Loucy (cell line): ENCODE measurements around the gene PCDHAC2.

ENCODE experiments used
- H2AFZ ChIP-seq: fragments of 200-600 bp; sonication (generic); 2 replicates; pipeline ENCODE4 v1.6.0; 2016; ENCODE audit warnings: antibody characterized with exemption, mild to moderate bottlenecking, low read length, moderate library complexity
- H3F3A ChIP-seq: fragments of 200-600 bp; 2 replicates; pipeline ENCODE4 v1.6.0; 2016; ENCODE audit warnings: antibody characterized with exemption, low read depth, mild to moderate bottlenecking
- H3K27me3 ChIP-seq: fragments of 200-600 bp; sonication (generic); 2 replicates; pipeline ENCODE4 v1.6.1; 2014; ENCODE audit warnings: low read length, mild to moderate bottlenecking; ENCODE audit not compliant: insufficient read depth, poor library complexity, severe bottlenecking
- H3K36me3 ChIP-seq: fragments of 200-600 bp; sonication (generic); 2 replicates; pipeline ENCODE4 v1.6.1; 2016; ENCODE audit warnings: low read length; ENCODE audit not compliant: insufficient read depth
- H3K4me1 ChIP-seq: fragments of 200-600 bp; sonication (generic); 2 replicates; pipeline ENCODE4 v1.5.1; 2014; ENCODE audit warnings: low read length, mild to moderate bottlenecking; ENCODE audit not compliant: insufficient read depth, poor library complexity, severe bottlenecking
- H3K4me2 ChIP-seq: fragments of 200-600 bp; sonication (generic); 2 replicates; pipeline ENCODE4 v1.6.0; 2014; ENCODE audit warnings: antibody characterized with exemption, low read length, low read depth, mild to moderate bottlenecking; ENCODE audit not compliant: poor library complexity, severe bottlenecking
- H3K4me3 ChIP-seq: fragments of 200-600 bp; sonication (generic); 2 replicates; pipeline ENCODE4 v1.5.1; 2014; ENCODE audit warnings: low read length, mild to moderate bottlenecking, mixed read lengths; ENCODE audit not compliant: poor library complexity, severe bottlenecking
- H3K79me2 ChIP-seq: fragments of 200-600 bp; sonication (generic); 2 replicates; pipeline ENCODE4 v1.6.1; 2014; ENCODE audit warnings: low read length; ENCODE audit not compliant: insufficient read depth
- H3K9ac ChIP-seq: fragments of 200-600 bp; sonication (generic); 2 replicates; pipeline ENCODE4 v1.6.0; 2014; ENCODE audit warnings: mild to moderate bottlenecking, low read depth, low read length, moderate library complexity; ENCODE audit not compliant: poor library complexity, severe bottlenecking
- H3K9me2 ChIP-seq: fragments of 200-600 bp; sonication (generic); replicated peaks from 2 replicates; pipeline ENCODE4 v1.6.1; 2016; ENCODE audit warnings: low read depth, low read length, mixed read lengths
- H3K9me3 ChIP-seq: fragments of 200-600 bp; sonication (generic); 2 replicates; pipeline ENCODE4 v1.6.1; 2014; ENCODE audit warnings: mild to moderate bottlenecking, antibody characterized with exemption, low read length, low read depth; ENCODE audit not compliant: insufficient read depth
- H4K20me1 ChIP-seq: fragments of 200-600 bp; sonication (generic); 2 replicates; pipeline ENCODE4 v1.6.0; 2014; ENCODE audit warnings: antibody characterized with exemption, low read length, mild to moderate bottlenecking; ENCODE audit not compliant: insufficient read depth, poor library complexity, severe bottlenecking
- EZH2phosphoT487 ChIP-seq: fragments of 200-600 bp; IDR thresholded peaks from 2 replicates; pipeline ENCODE4 v1.6.1; 2018; ENCODE audit warnings: antibody characterized with exemption, mild to moderate bottlenecking, moderate library complexity, borderline replicate concordance
- TF ChIP-seq, protein P1 (sequence below): fragments of 200-600 bp; sonication (generic); conservative IDR thresholded peaks from 2 replicates; pipeline ENCODE4 v1.5.1; 2014; ENCODE audit warnings: mild to moderate bottlenecking, antibody characterized with exemption, low read length

Gene PCDHAC2

GRCh38 chr5:140978260-140978659 is 12.0 kb downstream of the PCDHAC2 start:
- H3F3A ChIP-seq: no peaks in the 10 kb centered on the region
- no peaks in the 10 kb centered on the region for H3K27me3 ChIP-seq
- no peak overlapping the region for H3K9ac ChIP-seq
- no peaks in the 10 kb centered on the region for H3K4me1 ChIP-seq
- H2AFZ ChIP-seq: no peak overlapping the region
- TF ChIP-seq, protein P1, sequence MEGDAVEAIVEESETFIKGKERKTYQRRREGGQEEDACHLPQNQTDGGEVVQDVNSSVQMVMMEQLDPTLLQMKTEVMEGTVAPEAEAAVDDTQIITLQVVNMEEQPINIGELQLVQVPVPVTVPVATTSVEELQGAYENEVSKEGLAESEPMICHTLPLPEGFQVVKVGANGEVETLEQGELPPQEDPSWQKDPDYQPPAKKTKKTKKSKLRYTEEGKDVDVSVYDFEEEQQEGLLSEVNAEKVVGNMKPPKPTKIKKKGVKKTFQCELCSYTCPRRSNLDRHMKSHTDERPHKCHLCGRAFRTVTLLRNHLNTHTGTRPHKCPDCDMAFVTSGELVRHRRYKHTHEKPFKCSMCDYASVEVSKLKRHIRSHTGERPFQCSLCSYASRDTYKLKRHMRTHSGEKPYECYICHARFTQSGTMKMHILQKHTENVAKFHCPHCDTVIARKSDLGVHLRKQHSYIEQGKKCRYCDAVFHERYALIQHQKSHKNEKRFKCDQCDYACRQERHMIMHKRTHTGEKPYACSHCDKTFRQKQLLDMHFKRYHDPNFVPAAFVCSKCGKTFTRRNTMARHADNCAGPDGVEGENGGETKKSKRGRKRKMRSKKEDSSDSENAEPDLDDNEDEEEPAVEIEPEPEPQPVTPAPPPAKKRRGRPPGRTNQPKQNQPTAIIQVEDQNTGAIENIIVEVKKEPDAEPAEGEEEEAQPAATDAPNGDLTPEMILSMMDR: no peak
- no peak for TF ChIP-seq EZH2phosphoT487
- no peak overlapping the region for H3K4me2 ChIP-seq
- H4K20me1 ChIP-seq: no peaks in the 10 kb centered on the region
- no peaks in the 10 kb centered on the region for H3K9me3 ChIP-seq
- no peak overlapping the region for H3K4me3 ChIP-seq
- no peaks in the 10 kb centered on the region for H3K36me3 ChIP-seq
- no peaks in the 10 kb centered on the region for H3K79me2 ChIP-seq
- no peaks in the 10 kb centered on the region for H3K9me2 ChIP-seq

GRCh38 chr5:140978983-140979382 is 12.7 kb downstream of the PCDHAC2 start:
- no peaks in the 10 kb centered on the region for H3K36me3 ChIP-seq
- no peaks in the 10 kb centered on the region for H3K27me3 ChIP-seq
- no peak overlapping the region for H3K4me3 ChIP-seq
- H2AFZ ChIP-seq: no peak overlapping the region
- no peak overlapping the region for H3K9ac ChIP-seq
- no peaks in the 10 kb centered on the region for H3K9me2 ChIP-seq
- no peaks in the 10 kb centered on the region for H3K9me3 ChIP-seq
- no peaks in the 10 kb centered on the region for H4K20me1 ChIP-seq
- no peaks in the 10 kb centered on the region for H3K4me1 ChIP-seq
- H3F3A ChIP-seq: no peaks in the 10 kb centered on the region
- TF ChIP-seq, protein P1: no peak
- TF ChIP-seq EZH2phosphoT487: no peak
- no peak overlapping the region for H3K4me2 ChIP-seq
- no peaks in the 10 kb centered on the region for H3K79me2 ChIP-seq

DNA sequence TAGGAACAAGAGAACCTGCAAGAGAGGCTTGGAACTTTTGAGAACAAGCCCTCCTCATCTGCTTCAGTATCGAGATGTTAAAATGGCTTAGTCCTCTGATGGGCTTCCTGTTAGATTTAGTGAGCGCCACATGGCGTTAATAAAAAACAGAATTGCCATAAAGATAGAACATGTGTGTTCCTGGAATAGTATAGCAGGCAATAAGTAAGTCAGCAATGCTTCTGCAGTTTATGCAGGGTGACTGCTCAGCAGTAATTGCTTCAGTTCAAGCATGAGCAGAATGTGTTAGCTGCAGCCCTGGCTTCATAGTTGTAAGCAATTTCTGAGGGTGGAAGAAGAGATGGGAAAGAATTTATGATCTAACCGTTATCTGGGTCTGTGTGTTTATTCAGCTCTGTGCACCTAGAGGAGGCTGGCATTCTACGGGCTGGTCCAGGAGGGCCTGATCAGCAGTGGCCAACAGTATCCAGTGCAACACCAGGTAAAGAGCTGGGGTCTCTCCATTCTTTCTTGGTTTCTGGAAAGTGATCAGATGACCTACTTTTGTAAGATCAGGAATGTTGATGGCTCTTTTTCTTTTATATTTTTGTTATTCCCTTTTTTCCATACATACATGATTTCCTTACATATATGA is 15.9 kb downstream of the PCDHAC2 start:
- Histone ChIP-seq H4K20me1 (no peaks in the 10 kb centered on the region), H3K9me2 (no peaks in the 10 kb centered on the region), H3K4me1 (no peaks in the 10 kb centered on the region), H2AFZ (no peak overlapping the region), H3K4me3 (no peak overlapping the region), H3K9ac (no peak overlapping the region), H3F3A (no peaks in the 10 kb centered on the region), H3K36me3 (no peaks in the 10 kb centered on the region), H3K79me2 (no peaks in the 10 kb centered on the region), H3K4me2 (no peak overlapping the region), H3K9me3 (no peaks in the 10 kb centered on the region), H3K27me3 (no peaks in the 10 kb centered on the region)
- TF ChIP-seq, protein P1: no peak
- TF ChIP-seq EZH2phosphoT487: no peak
